ENCODE measurements around the gene RYR2.

Gene RYR2

GRCh38 chr1:237041795-237042525, at the start of gene RYR2:
RYR2 (plus strand) TSS chr1:237042184; CDS start chr1:237042522, 338 bp downstream.
- H3K4me3 ChIP-seq (ENCODE audit: low read depth, low read length): no peak within 1 kb of the TSS
- DNase-seq (ENCODE audit: low read depth, low spot score): no peak
- TF ChIP-seq, protein P1, sequence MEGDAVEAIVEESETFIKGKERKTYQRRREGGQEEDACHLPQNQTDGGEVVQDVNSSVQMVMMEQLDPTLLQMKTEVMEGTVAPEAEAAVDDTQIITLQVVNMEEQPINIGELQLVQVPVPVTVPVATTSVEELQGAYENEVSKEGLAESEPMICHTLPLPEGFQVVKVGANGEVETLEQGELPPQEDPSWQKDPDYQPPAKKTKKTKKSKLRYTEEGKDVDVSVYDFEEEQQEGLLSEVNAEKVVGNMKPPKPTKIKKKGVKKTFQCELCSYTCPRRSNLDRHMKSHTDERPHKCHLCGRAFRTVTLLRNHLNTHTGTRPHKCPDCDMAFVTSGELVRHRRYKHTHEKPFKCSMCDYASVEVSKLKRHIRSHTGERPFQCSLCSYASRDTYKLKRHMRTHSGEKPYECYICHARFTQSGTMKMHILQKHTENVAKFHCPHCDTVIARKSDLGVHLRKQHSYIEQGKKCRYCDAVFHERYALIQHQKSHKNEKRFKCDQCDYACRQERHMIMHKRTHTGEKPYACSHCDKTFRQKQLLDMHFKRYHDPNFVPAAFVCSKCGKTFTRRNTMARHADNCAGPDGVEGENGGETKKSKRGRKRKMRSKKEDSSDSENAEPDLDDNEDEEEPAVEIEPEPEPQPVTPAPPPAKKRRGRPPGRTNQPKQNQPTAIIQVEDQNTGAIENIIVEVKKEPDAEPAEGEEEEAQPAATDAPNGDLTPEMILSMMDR (IDR thresholded peaks at IDR 0.05; ENCODE audit: low read depth, low read length): peak; percentile 33
- in situ Hi-C loops (cut with HindIII; ENCODE audit: low sequenced_read_pairs): no loop called here

DNA sequence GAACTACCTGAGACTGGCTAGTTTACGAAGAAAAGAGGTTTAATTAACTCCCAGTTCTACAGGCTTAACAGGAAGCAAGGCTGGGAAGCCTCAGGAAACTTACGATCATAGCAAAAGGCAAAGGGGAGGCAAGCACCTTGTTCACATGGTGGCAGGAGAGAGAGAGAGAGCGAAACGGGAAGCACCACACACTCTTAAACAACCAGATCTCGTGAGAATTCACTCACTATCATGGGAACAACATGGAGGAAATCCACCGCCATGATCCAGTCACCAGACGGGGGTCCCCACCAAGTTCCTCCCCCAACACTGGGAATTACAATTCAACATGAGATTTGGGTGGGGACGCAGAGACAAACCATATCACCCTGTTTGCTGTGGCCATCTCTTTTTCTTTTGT, 49.5 kb upstream of the RYR2 start:
- H3K4me3 ChIP-seq (ENCODE audit: low read depth, low read length): no peak overlapping the region
- in situ Hi-C loops (cut with HindIII; ENCODE audit: low sequenced_read_pairs): no loop called here
- no peak for DNase-seq (ENCODE audit: low read depth, low spot score)
- TF ChIP-seq, protein P1 (IDR thresholded peaks at IDR 0.05; ENCODE audit: low read depth, low read length): no peak

DNA sequence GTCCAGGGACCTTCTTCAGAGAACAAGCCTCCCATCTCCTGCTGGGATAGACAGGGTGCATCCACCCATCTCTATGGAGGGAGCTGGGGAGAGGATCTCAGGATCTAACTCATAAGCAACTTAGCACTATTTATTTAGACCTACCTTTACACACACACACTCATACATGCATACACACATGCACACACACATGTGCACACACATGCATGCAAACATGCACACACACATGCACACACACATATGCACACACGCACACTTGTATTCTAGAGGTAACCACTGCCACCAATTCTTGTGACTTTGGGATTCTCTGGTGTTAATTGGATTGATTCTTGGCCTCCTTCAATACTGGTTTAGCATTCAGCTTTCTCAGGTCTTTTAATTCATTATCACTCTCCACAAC, 47.5 kb upstream of the RYR2 start:
- DNase-seq (ENCODE audit: low read depth, low spot score): no peak
- TF ChIP-seq, protein P1 (IDR thresholded peaks at IDR 0.05; ENCODE audit: low read depth, low read length): no peak
- in situ Hi-C loops (cut with HindIII; ENCODE audit: low sequenced_read_pairs): no loop called here
- H3K4me3 ChIP-seq (ENCODE audit: low read depth, low read length): no peak overlapping the region

DNA sequence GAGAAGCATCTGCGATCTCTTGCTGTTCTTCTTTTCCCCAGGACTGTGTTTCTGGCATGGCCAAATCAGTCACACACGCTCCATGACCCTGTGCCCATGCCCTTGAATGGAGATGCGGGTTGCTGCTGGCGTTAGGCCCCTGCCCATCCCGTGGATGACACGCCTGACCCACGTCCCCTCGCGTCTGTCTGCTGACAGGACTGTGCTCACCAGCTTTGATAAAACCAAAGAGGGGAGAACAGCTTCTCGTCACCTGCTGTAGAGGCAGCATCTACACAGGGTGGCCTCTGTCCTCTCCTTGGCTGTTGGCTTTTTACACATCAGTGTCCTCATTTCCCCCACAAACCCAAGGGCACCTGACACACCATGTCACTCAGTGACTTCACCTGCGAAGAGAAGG, 44.6 kb upstream of the RYR2 start:
- in situ Hi-C loops (cut with HindIII; ENCODE audit: low sequenced_read_pairs): no loop called here
- H3K4me3 ChIP-seq (ENCODE audit: low read depth, low read length): no peak overlapping the region
- DNase-seq (ENCODE audit: low read depth, low spot score): no peak
- TF ChIP-seq, protein P1 (IDR thresholded peaks at IDR 0.05; ENCODE audit: low read depth, low read length): no peak

DNA sequence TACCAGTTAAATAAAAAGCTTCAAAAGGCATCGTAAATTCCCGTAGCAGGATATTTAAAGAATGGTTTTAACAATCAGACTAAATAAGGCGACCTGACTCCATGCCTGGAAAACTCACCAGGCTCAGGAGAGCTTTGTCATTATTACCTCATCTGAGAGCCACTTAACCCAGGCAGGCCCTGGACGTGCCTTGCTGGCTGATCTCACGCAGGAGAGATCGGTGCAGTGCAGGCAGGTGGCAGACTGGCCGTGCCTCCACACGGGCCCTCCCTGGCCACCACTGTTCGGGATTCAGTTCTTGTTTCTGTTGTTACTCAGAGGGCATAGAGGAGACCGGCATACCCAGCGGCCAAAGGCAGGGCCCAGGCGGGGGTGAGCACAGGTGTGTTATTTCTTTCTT, 44.1 kb upstream of the RYR2 start:
- no peak for DNase-seq (ENCODE audit: low read depth, low spot score)
- TF ChIP-seq, protein P1 (IDR thresholded peaks at IDR 0.05; ENCODE audit: low read depth, low read length): no peak
- no peak overlapping the region for H3K4me3 ChIP-seq (ENCODE audit: low read depth, low read length)
- in situ Hi-C loops (cut with HindIII; ENCODE audit: low sequenced_read_pairs): no loop called here

GRCh38 chr1:236998546-236998945, 43.4 kb upstream of the RYR2 start:
- TF ChIP-seq, protein P1 (IDR thresholded peaks at IDR 0.05; ENCODE audit: low read depth, low read length): no peak
- H3K4me3 ChIP-seq (ENCODE audit: low read depth, low read length): no peak overlapping the region
- in situ Hi-C loops (cut with HindIII; ENCODE audit: low sequenced_read_pairs): no loop called here
- no peak for DNase-seq (ENCODE audit: low read depth, low spot score)

Measured in astrocyte of the spinal cord (primary cell).